ENCODE measurements around the gene KCNS1. TPM values are rescaled to one million over a fixed set of nuclear protein-coding genes. Genes with fewer than 3 reads are reported as not detected.

The KCNS1 gene
- total RNA-seq, 1 donor from 2014 or later = not detected

DNA sequence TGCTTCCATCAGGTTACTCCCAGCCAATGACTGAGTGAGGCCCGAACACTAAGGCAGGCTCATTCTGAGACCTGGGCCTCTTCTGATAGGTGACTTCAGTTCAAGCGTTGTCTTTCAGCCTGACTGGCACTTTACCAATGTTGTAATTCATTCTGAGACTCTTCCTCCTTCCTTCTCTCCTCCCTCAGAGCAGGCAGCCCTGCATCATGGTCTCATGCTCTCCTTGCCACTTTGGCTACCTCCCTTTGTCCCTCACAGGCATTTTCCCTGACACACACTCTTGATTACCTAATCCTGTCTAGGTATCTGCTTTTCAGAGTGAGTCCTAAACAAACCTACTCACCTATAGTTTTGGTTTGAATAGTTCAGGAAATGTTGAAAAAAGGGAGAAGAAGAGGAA is 36.0 kb upstream of the KCNS1 start:
- no peak overlapping the region for H3K4me3 Mint-ChIP-seq (ENCODE audit: unreplicated experiment)
- DNase-seq = no peak

DNA sequence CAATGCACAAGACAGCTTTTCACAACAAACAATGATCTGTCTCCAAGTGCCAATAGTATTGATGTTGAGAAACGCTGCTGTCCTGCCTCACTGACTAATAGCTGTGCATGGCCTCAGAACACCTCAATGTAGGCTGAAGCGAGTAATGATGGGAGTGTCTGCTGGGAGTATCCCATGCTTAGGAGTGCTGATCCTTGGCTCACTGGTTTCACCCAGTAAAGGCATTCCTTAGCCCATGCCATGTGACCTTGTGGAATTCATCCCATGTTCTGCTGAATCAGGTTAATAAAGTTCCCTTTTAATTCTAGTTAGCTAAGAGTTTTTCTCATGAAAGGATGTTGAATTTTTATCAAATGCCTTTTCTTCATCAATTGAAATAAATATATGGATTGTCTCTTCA is 27.2 kb upstream of the KCNS1 start:
- H3K9me3 Mint-ChIP-seq (ENCODE audit: unreplicated experiment) = no peaks in the 10 kb centered on the region
- no peak overlapping the region for H3K4me3 Mint-ChIP-seq (ENCODE audit: unreplicated experiment)
- H3K27me3 Mint-ChIP-seq (ENCODE audit: unreplicated experiment) = no peaks in the 10 kb centered on the region
- no peaks in the 10 kb centered on the region for H3K36me3 Mint-ChIP-seq (ENCODE audit: unreplicated experiment)
- no peak for DNase-seq
- TF ChIP-seq, protein P1, sequence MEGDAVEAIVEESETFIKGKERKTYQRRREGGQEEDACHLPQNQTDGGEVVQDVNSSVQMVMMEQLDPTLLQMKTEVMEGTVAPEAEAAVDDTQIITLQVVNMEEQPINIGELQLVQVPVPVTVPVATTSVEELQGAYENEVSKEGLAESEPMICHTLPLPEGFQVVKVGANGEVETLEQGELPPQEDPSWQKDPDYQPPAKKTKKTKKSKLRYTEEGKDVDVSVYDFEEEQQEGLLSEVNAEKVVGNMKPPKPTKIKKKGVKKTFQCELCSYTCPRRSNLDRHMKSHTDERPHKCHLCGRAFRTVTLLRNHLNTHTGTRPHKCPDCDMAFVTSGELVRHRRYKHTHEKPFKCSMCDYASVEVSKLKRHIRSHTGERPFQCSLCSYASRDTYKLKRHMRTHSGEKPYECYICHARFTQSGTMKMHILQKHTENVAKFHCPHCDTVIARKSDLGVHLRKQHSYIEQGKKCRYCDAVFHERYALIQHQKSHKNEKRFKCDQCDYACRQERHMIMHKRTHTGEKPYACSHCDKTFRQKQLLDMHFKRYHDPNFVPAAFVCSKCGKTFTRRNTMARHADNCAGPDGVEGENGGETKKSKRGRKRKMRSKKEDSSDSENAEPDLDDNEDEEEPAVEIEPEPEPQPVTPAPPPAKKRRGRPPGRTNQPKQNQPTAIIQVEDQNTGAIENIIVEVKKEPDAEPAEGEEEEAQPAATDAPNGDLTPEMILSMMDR (IDR thresholded peaks at IDR 0.05; ENCODE audit: partially characterized antibody, unreplicated experiment) = no peak
- no peaks in the 10 kb centered on the region for H3K4me1 Mint-ChIP-seq (ENCODE audit: low read depth, unreplicated experiment)
- H3K27ac Mint-ChIP-seq (ENCODE audit: unreplicated experiment) = no peak overlapping the region

More for the DNA sequence above, 36.0 kb upstream of the KCNS1 start:
- TF ChIP-seq, protein P1 (IDR thresholded peaks at IDR 0.05; ENCODE audit: partially characterized antibody, unreplicated experiment) = no peak
- Mint-ChIP-seq H3K36me3 (ENCODE audit: unreplicated experiment) (no peaks in the 10 kb centered on the region), H3K27ac (ENCODE audit: unreplicated experiment) (no peak overlapping the region), H3K9me3 (ENCODE audit: unreplicated experiment) (no peaks in the 10 kb centered on the region), H3K27me3 (ENCODE audit: unreplicated experiment) (no peaks in the 10 kb centered on the region), H3K4me1 (ENCODE audit: low read depth, unreplicated experiment) (no peaks in the 10 kb centered on the region)

DNA sequence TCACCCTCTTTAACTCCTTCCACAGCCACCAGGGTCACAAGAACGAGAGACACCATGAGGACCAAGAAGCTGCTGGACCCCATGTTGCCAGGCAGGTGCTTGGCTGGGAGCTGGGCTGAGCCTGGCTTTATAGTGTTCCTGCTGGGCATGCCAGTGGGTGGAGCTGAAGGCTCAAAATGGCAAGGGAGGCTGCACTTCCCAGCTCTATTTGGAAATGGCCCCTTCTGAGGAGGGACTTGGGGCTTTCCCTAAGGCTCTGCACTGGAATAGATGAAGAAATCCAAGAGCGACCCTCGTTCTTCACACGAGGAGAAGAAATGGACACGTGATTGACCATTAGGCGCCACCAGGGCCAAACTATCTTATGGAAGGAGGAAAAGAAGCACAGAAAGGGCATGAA is 23.4 kb upstream of the KCNS1 start, which contains the start of gene WFDC12:
Gene WFDC12 (minus strand): TSS at position 101 of the 400 bp plus-strand sequence. CDS start 18 bp downstream, at position 83.
- Mint-ChIP-seq H3K4me3 (ENCODE audit: unreplicated experiment) (no peak within 1 kb of the TSS), H3K36me3 (ENCODE audit: unreplicated experiment) (peaks cover 9% of the 10 kb centered on the region), H3K4me1 (ENCODE audit: low read depth, unreplicated experiment) (no peaks in the 10 kb centered on the region), H3K27me3 (ENCODE audit: unreplicated experiment) (no peaks in the 10 kb centered on the region), H3K9me3 (ENCODE audit: unreplicated experiment) (no peaks in the 10 kb centered on the region), H3K27ac (ENCODE audit: unreplicated experiment) (no peak within 1 kb of the TSS)
- DNase-seq = no peak
- TF ChIP-seq, protein P1 (IDR thresholded peaks at IDR 0.05; ENCODE audit: partially characterized antibody, unreplicated experiment) = no peak

DNA sequence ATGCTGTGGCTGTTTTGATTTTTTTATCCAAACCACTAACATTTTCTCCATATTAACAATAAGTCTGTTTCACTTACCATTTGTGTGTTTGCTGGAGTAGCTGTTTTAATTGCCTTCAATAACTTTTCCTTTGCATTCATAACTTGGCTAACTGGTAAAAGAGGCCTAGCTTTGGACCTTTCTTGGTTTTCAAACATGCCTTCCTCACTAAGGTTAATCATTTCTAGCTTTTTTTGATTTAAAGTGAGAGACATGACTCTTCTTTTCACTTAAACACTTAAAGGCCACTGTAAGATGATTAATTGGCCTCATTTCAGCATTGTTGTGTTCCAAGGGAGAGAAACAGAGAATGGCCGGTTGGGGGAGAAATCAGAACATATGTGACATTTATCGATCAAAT is 20.5 kb upstream of the KCNS1 start:
- no peak overlapping the region for H3K4me3 Mint-ChIP-seq (ENCODE audit: unreplicated experiment)
- TF ChIP-seq, protein P1 (IDR thresholded peaks at IDR 0.05; ENCODE audit: partially characterized antibody, unreplicated experiment) = no peak
- H3K4me1 Mint-ChIP-seq (ENCODE audit: low read depth, unreplicated experiment) = no peaks in the 10 kb centered on the region
- H3K9me3 Mint-ChIP-seq (ENCODE audit: unreplicated experiment) = peaks cover 2% of the 10 kb centered on the region
- H3K36me3 Mint-ChIP-seq (ENCODE audit: unreplicated experiment) = peaks cover 9% of the 10 kb centered on the region
- DNase-seq = no peak
- no peak overlapping the region for H3K27ac Mint-ChIP-seq (ENCODE audit: unreplicated experiment)
- peaks cover 2% of the 10 kb centered on the region for H3K27me3 Mint-ChIP-seq (ENCODE audit: unreplicated experiment)

DNA sequence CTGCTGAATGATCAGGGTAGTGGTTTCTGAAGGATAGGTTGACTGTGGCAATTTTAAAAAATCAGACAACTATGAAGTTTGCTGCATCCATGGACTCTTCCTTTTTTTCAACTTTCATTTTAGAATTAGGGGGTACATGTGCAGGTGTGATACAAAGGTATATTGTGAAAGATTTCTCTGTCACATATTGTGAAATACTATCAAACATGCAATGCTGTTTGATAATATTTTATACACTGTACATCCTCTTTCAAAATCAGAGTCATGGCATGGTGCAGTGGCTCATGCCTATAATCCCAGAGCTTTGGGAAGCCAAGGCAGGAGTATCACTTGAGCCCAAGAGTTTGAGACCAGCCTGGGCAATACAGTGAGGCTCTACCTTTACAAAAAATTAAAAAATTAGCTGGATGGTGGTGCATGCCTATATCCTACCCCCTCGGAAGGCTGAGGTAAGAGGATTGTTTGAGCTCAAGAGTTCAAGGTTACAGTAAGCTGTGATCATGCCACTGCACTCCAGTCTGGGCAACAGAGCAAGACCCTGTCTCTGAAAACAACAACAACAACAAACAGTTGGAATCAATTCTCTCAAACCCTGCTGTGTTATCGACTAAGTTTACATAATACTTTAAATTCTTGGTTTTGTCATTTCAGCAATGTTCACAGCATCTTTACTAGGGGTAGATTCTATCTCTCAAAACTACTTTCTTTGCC is 18.8 kb upstream of the KCNS1 start:
- Mint-ChIP-seq H3K9me3 (ENCODE audit: unreplicated experiment) (peaks cover 2% of the 10 kb centered on the region), H3K27me3 (ENCODE audit: unreplicated experiment) (peaks cover 4% of the 10 kb centered on the region), H3K4me1 (ENCODE audit: low read depth, unreplicated experiment) (no peaks in the 10 kb centered on the region), H3K4me3 (ENCODE audit: unreplicated experiment) (no peak overlapping the region), H3K27ac (ENCODE audit: unreplicated experiment) (no peak overlapping the region), H3K36me3 (ENCODE audit: unreplicated experiment) (peaks cover 9% of the 10 kb centered on the region)
- TF ChIP-seq, protein P1 (IDR thresholded peaks at IDR 0.05; ENCODE audit: partially characterized antibody, unreplicated experiment) = no peak
- no peak for DNase-seq
